OCI-LY7 (cell line): Measurements from ENCODE around the gene NBEA.

ENCODE experiments used
- CTCF ChIP-seq: fragments of 200-600 bp; sonication (generic); conservative IDR thresholded peaks from 2 replicates; pipeline ENCODE4 v1.5.1; 2014; ENCODE audit warnings: mild to moderate bottlenecking, antibody characterized with exemption, low read length, moderate library complexity, mixed read lengths
- EZH2phosphoT487 ChIP-seq: fragments of 200-600 bp; sonication (generic); IDR thresholded peaks from 2 replicates; pipeline ENCODE4 v1.6.1; 2018; ENCODE audit warnings: low read depth, borderline replicate concordance, mild to moderate bottlenecking, mixed run types, antibody characterized with exemption, low read length, moderate library complexity, mixed read lengths

GRCh38 chr13:35512271-35512920 is 570.3 kb downstream of the NBEA start:
- no peak for TF ChIP-seq CTCF
- no peak for TF ChIP-seq EZH2phosphoT487
